Hematopoietic multipotent progenitor cell treated with erythropoietin and hydrocortisone succinate and interleukin-3 and kit ligand, for 17 days (in vitro differentiated cells): ENCODE data around the gene NFKBIA.
"Not testable (repeated sequence)": the region's sequence is repeated elsewhere in the genome, so short reads cannot be mapped to it uniquely, and the experiment has no call there.

Experiments
- DNase-seq: peaks from one replicate; pipeline ENCODE4 v3.0.0-alpha.2; 2015; ENCODE audit warnings: low spot score

The NFKBIA gene

DNA sequence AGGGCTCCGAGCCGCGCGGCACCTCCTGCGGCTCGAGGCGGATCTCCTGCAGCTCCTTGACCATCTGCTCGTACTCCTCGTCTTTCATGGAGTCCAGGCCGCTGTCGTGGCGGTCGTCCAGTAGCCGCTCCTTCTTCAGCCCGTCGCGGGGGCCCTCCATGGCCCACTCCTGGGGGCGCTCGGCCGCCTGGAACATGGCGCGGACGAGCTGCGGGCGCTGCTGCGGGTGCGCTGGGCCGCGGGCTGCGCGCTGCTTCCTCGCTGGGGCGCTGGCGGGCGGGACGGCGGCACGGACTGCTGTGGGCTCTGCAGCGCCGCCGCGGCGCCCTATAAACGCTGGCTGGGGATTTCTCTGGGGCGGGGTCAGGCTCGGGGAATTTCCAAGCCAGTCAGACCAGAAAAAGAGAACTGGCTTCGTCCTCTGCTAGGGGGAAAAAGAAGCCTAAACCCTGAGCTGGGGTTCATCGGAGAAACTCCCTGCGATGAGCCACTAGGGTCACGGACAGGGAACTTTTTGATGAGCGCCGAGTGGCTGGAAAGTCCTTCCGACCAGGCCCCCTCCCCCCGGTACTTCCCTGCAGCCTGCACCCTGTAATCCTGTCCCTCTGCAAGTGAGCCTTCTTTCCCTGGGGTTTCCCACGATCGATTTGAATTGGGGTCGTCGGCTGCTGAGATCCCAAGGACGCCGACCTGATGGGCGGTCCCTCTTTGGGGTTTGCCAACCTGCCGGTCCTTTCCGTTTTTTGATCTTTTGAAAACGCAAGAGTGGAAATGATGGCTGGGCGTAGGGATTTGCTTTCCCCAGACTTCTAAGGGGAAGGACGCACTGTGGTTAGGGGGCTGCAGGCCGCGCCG, at the start of gene NFKBIA:
Gene NFKBIA, minus strand, starts transcription at position 301 of the 855 bp plus-strand sequence. Its CDS starts 105 bp downstream, at position 196.
- DNase-seq = peak; percentile 90

- DNase-seq = no peak
Measured at GRCh38 chr14:35446450-35446849, 41.9 kb upstream of the NFKBIA start.

- no peak for DNase-seq
Measured at GRCh38 chr14:35444104-35444503, 39.6 kb upstream of the NFKBIA start.

GRCh38 chr14:35441160-35441559, 36.6 kb upstream of the NFKBIA start:
- no peak for DNase-seq

DNA sequence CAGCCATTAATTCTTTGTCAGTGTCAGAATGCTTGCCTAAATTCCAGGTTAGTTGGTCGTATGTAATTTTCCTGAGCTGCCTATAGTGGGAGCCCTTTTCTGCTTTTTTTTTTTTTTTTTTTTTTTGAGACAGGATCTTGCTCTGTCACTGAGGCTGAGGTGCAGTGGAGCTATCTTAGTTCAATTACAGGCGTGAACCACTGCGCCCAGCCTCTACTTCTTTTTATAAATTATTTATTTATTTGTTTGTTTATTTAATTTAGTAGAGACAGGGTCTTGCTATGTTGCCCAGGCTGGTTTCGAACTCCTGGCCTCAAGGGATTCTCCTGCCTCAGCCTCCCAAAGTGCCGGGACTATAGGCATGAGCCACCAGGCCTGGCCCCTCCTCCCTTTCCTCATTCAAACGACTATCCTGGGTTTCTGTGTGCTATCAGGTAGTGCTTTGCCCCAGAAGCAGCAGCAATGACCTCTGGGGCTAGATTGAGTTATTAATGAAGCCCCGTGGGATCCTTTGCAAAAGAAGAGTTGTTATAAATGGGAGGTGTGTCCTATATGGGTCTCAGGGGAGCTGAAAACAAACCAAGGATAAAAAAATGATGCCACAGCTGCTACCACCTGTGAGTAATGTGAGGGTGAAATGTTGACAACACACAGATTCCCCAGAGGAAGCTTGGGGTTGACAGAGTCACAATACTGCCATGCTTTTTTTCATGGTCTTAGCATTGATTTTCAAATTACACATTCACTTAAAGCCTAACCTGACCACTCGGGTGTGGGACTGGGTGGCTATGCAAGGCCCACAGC, 34.6 kb upstream of the NFKBIA start:
- DNase-seq = peak; percentile 12

GRCh38 chr14:35438492-35438891, 33.9 kb upstream of the NFKBIA start:
- DNase-seq = not testable (repeated sequence)

GRCh38 chr14:35435177-35435576, 30.6 kb upstream of the NFKBIA start:
- no peak for DNase-seq

DNA sequence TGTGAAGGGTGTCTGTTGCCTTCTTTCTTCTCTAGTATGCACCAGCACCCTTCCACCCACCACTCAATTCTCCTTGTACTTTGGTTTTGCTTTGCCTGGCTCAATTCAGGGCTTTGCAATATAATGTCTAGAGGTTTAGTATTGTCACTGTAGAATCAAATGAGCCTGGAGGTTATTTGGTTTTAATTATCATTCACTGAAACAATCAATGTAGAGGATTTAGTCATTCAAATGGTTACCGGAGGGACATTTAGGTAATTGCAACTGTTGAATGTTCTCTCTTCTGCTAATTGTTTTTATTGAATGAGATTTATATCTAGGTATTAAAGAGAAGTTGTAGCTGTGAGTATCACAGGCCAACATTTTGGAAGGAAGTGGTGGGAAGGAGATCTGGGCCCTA, 29.3 kb upstream of the NFKBIA start:
- no peak for DNase-seq

DNA sequence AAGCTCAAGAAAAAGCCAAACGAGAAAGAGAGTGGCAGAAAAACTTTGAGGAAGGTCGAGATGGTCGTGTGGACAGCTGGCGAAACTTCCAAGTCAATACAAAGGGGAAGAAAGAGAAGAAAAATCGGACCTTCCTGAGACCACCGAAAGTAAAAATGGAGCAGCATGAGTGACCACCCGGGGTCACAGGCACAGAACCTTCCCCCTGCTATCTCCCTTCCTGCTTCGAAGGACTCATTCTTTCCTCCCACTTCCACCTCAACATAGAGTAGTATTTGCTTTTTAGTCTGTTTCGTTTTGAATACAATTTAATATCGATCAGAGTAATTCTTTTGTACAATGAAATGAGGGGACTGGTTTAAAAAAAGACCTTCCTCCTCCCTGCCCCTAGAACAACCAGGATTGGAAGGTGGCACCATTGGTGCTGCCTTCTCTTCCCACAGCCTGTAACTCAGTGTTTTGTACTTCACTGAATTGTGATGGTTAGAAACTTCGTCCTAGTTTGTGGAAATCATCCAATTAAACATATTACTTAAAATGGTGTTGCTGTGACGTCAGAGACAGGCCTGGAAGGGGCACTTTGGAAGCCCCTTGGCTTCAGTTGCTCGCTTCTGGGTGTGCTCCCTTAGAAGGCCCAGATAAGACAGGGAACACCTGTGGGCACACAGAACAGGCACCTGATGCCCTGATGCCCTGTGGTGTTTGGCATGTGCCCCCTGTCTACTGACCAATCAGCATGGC, 26.1 kb upstream of the NFKBIA start:
- no peak for DNase-seq

GRCh38 chr14:35429951-35430350, 25.4 kb upstream of the NFKBIA start:
- no peak for DNase-seq

DNA sequence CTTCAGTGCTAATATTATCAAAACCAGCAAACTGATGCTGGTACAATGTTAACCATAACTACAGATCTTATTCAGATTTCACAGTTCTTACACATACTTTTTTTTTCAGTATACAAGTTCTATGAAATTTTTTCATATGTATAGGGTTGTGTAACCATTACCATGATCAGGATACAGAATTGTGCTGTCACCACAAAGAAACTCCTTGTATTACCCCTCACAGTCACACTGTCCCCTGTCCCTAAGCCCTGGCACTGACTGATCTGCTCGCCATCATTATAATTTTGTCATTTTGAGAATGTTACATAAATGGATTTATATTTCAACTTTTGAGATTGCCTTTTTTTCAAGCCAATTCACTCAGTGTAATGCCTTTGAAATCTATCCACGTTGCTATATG, 21.3 kb upstream of the NFKBIA start:
- no peak for DNase-seq

DNA sequence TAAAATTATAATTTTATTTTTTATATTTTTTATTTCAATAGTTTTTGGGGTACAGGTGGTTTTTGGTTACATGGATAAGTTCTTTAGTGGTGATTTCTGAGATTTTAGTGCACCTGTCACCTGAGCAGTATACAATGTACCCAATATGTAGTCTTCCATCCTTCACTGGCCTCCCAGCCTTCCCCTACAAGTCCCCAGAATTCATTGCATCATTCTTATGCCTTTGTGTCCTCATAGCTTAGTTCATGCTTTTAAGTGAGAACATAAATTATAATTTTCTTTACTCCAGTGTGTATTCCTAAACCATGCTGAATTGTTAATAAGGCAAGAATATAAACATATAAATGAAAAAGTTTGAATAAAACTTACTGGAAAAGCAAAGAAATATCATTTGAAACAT, 19.1 kb upstream of the NFKBIA start:
- no peak for DNase-seq

DNA sequence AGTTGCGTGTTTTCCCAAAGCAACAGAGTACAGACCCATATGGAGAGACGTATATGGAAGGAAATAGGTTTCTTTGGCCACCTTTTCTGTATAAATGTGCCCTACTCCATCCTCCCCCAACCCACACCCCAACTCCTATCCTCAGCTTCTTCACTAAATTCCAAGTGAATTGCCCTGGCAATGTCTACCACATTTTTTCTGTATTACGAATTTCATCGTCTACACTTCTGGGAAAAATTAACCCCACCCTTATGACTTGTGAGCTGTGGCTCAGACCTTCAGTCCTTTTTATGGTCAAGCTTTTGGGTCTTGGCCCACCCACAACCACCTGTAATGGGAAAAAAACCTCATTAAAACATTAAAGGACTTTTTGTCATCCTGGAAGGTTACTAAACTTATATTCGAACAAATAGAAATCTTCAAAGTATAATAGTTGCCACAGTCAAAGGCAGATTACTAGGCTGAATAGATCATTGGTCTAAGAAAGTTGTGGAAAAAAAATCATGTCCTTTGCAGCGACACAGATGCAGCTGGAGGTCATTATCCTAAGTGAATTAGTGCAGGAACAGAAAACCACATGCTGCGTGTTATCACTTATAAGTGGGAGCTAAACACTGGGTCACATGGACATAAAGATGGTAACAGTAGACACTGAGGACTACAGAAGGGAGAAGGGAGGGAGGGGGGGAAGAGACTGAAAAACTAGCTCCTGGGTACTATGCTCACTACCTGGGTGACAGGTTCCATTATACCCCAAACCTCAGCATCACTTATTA, 15.7 kb upstream of the NFKBIA start:
- DNase-seq = no peak

GRCh38 chr14:35419429-35419841, 14.9 kb upstream of the NFKBIA start:
- no peak for DNase-seq

DNA sequence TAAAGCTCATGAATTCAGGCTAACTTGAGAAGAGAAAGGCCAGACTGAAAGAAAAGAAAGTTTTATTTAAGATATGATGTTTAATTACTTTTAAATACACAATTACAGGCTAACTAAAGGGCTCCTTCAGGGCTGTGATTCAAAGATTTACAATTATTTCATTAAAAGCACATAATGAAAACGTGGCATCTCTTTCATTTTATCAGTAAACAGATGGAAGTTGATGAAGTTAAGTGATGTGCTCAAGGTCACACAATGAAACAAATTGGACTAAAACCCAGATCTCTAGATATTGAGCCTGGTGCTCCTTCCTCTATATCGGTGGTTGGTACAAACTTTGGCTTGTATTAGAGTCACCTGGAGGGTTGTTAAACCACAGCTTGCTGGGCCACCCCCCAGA, 13.5 kb upstream of the NFKBIA start:
- no peak for DNase-seq

DNA sequence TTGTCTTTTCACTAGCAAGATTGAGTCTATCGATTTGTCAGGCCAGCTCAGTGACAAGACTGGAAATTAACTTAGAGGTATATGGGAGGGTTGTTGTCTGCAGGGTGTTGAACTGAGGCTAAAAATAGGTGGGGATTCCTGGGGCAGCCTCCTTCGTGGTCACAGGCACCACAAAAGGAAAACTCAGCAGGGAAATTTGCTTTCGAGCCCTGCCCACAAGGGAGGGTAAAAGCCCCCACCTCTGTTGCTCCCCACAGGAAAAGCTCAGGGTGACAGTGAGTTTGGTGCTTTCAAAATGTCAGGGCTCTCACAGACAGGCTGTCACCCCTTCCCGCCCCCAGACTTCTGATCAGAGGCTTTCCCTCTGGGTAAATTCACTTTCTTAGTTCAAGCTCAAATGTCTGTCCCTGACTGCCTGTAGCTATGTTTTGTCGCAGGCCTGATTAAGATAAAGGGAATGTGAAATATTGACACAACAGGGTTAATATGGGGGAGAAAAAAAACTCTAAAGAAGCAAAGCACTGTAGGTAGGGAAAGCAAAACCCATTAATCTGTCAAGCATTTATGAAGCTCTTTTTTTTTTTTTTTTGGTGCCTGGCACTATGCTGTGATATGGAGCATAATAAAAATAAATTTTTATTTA, 11.7 kb upstream of the NFKBIA start:
- DNase-seq = no peak

DNA sequence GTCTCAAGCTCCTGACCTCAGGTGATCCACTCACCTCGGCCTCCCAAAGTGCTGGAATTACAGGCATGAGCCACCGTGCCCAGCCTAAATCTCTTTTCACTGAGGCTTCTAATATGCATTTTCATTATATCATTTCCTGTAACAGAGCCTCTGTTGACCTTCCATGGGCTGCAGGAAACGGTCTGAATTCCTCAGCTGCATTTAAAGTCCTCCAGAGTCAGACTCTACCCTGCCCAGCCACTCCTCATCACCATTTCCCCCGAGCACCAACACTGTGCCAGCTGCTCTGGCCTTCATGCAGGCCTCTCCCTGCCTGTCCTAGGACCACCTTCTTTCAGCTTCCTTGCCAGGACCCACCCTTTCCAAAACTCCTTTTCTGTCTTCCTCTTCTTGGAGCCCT, 9.8 kb upstream of the NFKBIA start:
- no peak for DNase-seq

DNA sequence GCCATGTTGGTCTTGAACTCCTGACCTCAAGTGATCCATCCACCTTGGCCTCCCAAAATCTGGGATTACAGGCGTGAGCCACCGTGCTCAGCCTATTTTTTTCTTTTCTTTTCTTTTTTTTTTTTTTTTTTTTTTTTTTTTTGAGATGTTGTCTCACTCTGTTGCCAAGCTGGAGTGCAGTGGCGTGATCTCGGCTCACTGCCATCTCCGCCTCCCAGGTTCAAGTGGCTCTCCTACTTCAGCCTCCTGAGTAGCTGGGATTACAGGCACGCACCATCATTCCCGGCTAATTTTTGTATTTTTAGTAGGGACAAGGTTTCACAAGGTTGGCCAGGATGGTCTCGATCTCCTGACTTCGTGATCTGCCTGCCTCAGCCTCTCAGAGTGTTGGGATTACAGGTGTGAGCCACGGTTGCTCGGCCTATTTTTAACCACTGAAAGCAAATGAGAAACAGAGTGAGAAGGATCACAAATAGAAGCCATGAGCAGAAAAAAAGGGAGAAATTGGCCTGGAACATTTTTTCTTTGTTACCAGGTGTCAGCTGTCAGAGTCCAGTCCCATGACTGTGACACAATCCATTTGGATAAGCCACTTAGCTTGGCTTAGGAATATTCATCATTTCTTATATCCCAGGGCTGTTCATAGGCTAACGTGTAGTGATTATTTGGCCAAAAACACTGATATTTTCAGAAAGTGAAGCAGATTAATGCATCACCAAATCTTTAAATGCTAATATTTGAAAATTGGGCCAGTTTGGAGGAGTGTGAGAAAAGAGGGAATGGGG, 7.9 kb upstream of the NFKBIA start:
- no peak for DNase-seq

GRCh38 chr14:35410858-35411257, 6.3 kb upstream of the NFKBIA start:
- no peak for DNase-seq

- no peak for DNase-seq
Measured at GRCh38 chr14:35409595-35409994, 5.0 kb upstream of the NFKBIA start.
